Measurements from ENCODE around the gene DOCK8. TPM values are rescaled to one million over a fixed set of nuclear protein-coding genes. Genes with fewer than 3 reads are reported as not detected.

Gene DOCK8
- total RNA-seq, 2 donors from 2014 or later = 24.6 to 35.5 TPM

DNA sequence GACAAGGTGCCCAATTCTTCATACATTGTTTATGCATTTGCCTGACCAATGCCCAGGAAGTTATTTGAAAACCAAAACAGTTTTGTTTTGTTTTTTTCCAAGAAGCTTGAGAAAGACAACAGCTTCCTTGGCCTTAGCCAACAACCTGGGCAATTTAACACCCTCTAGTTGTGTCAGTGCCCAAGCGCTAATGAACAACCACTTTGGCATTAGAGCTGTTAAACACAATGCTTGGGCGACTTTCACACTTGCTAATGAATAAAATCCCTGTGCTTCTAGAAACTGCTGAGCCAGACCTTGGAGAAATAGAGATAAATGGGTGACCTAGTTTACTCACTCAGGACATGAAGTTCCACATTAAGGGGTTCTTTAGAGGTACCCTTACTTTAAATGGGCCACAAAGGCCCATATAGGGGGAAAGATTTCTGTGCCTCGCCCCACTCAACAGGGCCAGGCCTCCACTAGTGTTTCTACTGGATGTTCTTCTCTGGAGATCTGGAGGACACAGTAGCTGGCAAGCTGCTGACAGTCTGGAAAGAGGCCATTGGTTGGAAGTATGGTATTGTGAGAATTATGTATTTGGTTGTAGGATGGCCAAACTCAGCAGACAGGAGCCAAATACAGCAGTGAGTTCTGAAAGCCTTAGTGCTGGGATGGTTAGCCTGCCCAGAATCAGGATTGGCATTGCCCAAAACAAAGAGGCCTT is 179.8 kb downstream of the DOCK8 start:
- no peaks in the 10 kb centered on the region for H3K36me3 ChIP-seq
- H3K27me3 ChIP-seq (replicated peaks; ENCODE audit: insufficient read depth) = no peaks in the 10 kb centered on the region
- intact Hi-C loops (cut with DNase I) = no loop called here
- no peaks in the 10 kb centered on the region for H3K9me3 ChIP-seq
- no peak for DNase-seq (ENCODE audit: low spot score)
- TF ChIP-seq CTCF (IDR thresholded peaks at IDR 0.05) (no peak), POLR2AphosphoS5 (IDR thresholded peaks at IDR 0.05) (no peak), POLR2A (IDR thresholded peaks at IDR 0.05) (no peak)
- 93% methylated on average over 3 of the region's 3 CpGs for WGBS
- no peak overlapping the region for H3K4me3 ChIP-seq
- H3K27ac ChIP-seq = no peak overlapping the region
- no peaks in the 10 kb centered on the region for H3K4me1 ChIP-seq (replicated peaks)

DNA sequence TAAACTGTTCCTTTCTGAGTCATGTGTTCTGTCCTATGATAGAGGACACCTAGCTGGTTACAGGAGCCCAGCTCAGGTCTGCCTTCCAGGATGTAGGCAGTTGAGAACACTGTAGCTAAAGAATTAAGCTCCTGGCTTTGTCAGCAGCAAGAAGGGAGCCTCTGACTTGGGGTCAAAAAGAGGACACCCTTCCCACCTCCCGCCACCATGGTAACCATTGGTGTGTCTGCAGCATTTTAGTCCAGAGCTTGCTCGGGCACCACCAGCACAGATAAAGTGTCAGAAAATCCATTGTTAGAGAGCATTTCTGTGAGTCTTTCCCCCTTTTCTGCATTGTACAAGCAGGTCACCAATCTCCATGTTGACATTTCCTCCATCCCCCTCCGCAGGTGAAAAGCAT is 181.7 kb downstream of the DOCK8 start:
- TF ChIP-seq POLR2AphosphoS5 (IDR thresholded peaks at IDR 0.05) = no peak
- no peak for TF ChIP-seq CTCF (IDR thresholded peaks at IDR 0.05)
- TF ChIP-seq POLR2A (IDR thresholded peaks at IDR 0.05) = no peak
- H3K27me3 ChIP-seq (replicated peaks; ENCODE audit: insufficient read depth) = no peaks in the 10 kb centered on the region
- intact Hi-C loops (cut with DNase I) = no loop called here
- no peak overlapping the region for H3K27ac ChIP-seq
- H3K9me3 ChIP-seq = no peaks in the 10 kb centered on the region
- H3K36me3 ChIP-seq = no peaks in the 10 kb centered on the region
- H3K4me1 ChIP-seq (replicated peaks) = no peaks in the 10 kb centered on the region
- H3K4me3 ChIP-seq = no peak overlapping the region
- 68% methylated on average over 3 of the region's 3 CpGs for WGBS
- DNase-seq (ENCODE audit: low spot score) = no peak

DNA sequence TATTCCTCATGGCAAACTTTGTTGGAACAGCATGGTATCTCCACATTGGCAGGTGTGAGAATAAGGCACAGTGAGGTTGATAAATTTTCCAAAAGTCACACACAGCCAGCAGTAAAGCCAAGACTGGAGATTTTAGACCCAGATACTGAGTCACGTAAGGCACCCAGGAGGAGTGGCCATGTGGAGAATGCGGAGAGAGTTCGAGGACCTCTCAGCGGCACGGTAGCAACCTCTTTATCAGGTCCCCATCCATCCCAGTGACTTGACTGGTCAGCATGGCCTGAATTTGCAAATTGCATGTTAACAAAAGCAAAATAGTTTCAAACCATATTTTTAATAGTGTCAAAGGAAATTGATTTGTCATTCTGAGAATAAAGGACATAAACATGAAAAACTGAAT is 183.4 kb downstream of the DOCK8 start:
- 85% methylated on average over 5 of the region's 5 CpGs for WGBS
- DNase-seq (ENCODE audit: low spot score) = no peak
- no peaks in the 10 kb centered on the region for H3K27me3 ChIP-seq (replicated peaks; ENCODE audit: insufficient read depth)
- no peak overlapping the region for H3K4me3 ChIP-seq
- no peaks in the 10 kb centered on the region for H3K4me1 ChIP-seq (replicated peaks)
- no peaks in the 10 kb centered on the region for H3K9me3 ChIP-seq
- intact Hi-C loops (cut with DNase I) = no loop called here
- TF ChIP-seq POLR2A (IDR thresholded peaks at IDR 0.05) (no peak), CTCF (IDR thresholded peaks at IDR 0.05) (no peak), POLR2AphosphoS5 (IDR thresholded peaks at IDR 0.05) (no peak)
- no peak overlapping the region for H3K27ac ChIP-seq
- no peaks in the 10 kb centered on the region for H3K36me3 ChIP-seq

DNA sequence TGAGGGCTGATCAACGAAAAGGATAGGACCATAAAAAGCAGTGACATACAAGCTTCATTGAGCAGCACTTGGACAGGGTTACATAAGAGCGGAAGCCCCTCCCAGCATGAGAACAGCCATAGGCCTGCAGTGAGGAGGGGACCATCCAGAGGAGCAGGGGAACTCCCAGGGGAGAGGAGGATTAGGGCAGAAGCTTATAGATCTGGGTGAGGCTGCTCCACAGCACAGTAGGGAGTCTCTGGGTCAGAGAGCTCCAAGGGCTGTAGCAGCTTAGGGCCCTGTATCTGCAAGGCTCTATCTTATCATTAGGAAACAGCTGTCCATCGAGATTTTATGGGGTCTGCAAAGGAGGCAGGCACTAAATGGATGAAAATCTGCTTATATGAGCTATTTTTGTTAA is 186.6 kb downstream of the DOCK8 start:
- TF ChIP-seq CTCF (IDR thresholded peaks at IDR 0.05) (no peak), POLR2A (IDR thresholded peaks at IDR 0.05) (no peak)
- Histone ChIP-seq H3K9me3 (no peaks in the 10 kb centered on the region), H3K27me3 (replicated peaks; ENCODE audit: insufficient read depth) (no peaks in the 10 kb centered on the region), H3K27ac (no peak overlapping the region), H3K4me1 (replicated peaks) (peaks cover 5% of the 10 kb centered on the region), H3K4me3 (no peak overlapping the region), H3K36me3 (no peaks in the 10 kb centered on the region)
- intact Hi-C loops (cut with DNase I) = no loop called here
- WGBS = 86% methylated on average over 3 of the region's 3 CpGs
- DNase-seq (ENCODE audit: low spot score) = no peak

DNA sequence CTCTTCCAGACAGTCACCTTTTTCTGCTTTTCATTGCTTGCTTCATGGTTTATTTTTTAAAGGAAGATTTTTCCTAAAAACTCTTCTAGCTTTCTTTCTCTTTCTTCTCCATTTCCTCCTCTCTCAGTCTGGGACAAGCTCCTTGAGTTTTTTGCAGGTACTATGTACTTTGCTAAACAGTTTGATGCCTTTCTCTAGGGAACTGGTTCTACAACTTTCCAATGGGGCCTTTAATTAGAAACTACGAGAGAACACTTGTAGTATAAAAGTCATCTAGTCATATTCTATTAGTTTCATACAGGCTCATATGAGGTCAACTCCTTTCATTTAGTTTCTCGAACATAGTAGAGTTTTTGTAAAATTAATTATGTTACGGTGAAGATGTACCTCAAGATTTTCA is 189.6 kb downstream of the DOCK8 start:
- Histone ChIP-seq H3K4me1 (replicated peaks) (peaks cover 5% of the 10 kb centered on the region), H3K27ac (peak overlapping the region in 1 of 2 donors; percentile 11), H3K36me3 (no peaks in the 10 kb centered on the region), H3K9me3 (no peaks in the 10 kb centered on the region), H3K27me3 (replicated peaks; ENCODE audit: insufficient read depth) (no peaks in the 10 kb centered on the region), H3K4me3 (no peak overlapping the region)
- intact Hi-C loops (cut with DNase I) = no loop called here
- WGBS = 66% methylated on average over 3 of the region's 3 CpGs
- TF ChIP-seq CTCF (IDR thresholded peaks at IDR 0.05) (no peak), POLR2AphosphoS5 (IDR thresholded peaks at IDR 0.05) (peak; percentile 71)
- DNase-seq (ENCODE audit: low spot score) = peak; percentile 31
